IPS DF 4.7 (cell line): ENCODE measurements around the gene SLC35B2.
"Not testable (repeated sequence)": the region's sequence is repeated elsewhere in the genome, so short reads cannot be mapped to it uniquely, and the experiment has no call there.

ENCODE experiments used
- DNase-seq: peaks from one replicate; pipeline ENCODE4 v3.0.0-alpha.2; 2013; ENCODE audit warnings: low spot score; ENCODE audit errors: extremely low read depth

Gene SLC35B2

DNA sequence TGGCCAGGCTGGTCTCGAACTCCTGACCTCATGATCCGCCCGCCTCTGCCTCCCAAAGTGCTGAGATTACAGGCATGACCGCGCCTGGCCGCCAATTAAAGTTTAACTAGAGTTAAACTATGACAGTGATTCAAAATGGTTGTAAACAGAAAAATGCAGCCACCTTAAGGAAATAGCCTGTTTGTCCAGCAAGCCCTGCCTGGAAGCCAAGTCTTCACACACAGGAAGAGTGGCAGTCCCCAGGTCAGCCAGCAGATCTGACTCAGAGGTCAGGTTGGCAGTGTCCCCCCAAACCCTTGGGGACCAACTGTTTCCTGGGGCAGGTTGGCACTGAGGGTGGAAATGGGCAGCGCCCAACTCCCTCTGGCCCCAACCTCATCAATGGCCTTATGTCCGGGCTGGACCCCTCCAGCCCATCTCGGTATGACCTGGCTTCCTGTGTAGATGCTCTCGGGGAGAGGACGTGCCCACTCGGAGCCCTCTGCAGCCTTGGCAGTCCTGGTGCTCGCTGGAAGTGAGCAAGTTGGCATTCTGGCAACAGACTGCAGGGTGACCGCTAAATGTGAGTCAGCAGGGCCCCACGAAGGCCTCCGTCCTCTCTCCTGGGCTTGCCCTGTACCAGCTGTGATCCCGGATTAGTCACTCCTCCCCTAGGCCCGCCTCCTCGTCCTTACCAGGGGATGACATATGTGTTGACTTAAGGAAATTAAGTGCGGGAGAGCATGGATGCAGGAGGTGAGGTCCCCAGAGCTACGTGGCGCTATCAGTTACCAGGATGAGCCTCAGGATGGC, 20.1 kb downstream of the SLC35B2 start:
- no peak for DNase-seq

DNA sequence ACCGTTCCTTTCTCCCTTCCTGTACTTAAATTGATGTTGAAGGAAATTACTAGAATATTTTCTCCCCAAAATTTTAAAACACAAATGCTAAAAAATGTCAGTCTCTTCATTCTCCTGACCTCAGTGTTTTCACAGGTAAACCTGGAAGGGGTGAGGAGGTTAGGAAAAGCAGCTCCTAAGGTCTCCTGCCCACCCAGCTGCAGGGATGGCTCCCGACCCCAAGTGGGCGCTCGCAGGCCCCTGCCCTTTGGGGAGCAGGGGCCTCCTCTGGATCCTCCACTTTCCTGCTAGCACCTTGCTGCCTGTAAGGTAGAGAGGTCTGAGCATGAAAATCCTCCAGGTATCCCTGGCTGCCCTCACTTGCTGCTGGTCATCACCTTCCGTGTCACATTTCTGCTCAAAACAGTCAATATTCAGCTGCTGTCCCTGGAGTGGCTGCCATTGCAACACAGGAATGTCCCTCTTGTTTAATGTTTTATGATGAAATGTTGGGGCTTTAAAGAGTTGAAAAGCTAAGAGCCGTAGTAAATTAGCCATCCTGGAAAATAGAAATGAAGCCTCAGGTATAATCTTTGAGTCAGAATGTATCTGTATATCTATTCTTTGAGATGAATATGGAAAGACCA, 21.3 kb downstream of the SLC35B2 start:
- no peak for DNase-seq

DNA sequence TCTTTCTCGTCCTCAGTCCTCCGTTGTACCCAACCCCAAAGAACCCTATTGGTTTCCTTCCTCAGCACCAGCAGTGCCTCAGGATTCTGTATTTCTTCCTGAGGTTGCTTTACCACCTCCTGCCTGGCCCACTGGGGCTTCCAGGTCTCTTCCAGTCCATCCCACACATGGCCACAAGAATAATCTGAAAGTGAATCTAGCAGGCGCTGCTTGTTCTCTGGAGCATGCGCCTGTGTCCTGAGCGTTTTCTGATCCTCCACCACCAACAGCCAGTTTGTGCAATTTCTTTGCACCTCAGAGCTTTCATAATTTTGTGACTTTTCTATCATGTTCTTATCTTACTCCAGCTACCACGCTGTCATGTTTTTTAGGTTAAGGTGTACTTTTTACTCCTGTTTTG, 22.1 kb downstream of the SLC35B2 start:
- DNase-seq, result no peak

DNA sequence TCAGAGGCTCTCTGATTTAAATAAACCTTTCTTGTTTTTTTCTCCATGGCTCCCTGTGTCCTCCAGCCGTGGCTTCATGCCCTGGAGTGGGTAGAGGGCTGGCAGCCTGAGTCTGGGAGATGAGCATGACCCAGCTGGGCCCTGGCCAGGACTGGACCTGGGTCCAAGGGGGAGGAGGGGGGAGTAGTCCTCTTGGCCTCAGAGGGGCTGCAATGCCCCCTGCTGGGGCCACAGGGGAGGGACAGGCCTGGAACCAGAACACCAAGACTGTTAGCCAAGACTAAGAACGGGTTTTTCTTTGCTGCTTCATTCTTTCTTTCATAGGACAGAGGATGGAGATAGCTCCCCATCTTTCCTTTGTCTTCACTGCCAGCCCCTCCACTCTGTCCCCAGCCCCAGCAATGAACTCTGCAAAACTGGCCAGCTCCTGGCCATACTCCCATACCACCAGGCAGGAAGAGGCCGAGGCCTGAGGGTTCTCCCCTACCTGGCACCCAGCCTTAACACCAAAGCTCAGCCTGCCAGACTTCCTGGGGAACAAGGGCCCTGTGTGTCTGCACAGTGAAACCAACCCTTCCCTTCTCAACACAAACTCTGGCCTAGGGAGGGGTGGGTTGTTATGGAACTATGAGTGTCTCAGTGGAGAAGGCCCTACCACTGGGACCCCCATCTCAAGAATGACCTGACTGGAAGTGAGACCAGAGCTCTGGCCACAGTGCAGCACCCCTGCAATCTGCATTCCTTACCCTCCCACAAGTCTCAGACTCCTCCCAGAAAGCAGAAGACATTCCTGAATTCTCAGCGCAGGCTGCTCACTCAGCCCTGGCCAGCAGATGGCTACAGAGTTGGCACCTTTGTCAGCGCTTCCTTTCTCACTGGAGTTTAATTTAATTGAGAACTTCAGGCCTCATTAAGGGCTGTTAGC, 23.0 kb downstream of the SLC35B2 start:
- no peak for DNase-seq

DNA sequence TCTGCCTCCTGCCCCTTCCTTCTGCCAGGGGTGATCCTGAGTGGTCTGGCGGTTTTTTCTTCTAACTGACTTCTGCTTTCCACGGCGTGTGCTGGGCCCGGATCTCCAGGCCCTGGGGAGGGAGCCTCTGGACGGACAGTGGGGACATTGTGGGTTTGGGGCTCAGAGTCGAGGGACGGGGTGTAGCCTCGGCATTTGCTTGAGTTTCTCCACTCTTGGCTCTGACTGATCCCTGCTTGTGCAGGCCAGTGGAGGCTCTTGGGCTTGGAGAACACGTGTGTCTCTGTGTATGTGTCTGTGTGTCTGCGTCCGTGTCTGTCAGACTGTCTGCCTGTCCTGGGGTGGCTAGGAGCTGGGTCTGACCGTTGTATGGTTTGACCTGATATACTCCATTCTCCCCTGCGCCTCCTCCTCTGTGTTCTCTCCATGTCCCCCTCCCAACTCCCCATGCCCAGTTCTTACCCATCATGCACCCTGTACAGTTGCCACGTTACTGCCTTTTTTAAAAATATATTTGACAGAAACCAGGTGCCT, 23.7 kb downstream of the SLC35B2 start:
- DNase-seq, result no peak

DNA sequence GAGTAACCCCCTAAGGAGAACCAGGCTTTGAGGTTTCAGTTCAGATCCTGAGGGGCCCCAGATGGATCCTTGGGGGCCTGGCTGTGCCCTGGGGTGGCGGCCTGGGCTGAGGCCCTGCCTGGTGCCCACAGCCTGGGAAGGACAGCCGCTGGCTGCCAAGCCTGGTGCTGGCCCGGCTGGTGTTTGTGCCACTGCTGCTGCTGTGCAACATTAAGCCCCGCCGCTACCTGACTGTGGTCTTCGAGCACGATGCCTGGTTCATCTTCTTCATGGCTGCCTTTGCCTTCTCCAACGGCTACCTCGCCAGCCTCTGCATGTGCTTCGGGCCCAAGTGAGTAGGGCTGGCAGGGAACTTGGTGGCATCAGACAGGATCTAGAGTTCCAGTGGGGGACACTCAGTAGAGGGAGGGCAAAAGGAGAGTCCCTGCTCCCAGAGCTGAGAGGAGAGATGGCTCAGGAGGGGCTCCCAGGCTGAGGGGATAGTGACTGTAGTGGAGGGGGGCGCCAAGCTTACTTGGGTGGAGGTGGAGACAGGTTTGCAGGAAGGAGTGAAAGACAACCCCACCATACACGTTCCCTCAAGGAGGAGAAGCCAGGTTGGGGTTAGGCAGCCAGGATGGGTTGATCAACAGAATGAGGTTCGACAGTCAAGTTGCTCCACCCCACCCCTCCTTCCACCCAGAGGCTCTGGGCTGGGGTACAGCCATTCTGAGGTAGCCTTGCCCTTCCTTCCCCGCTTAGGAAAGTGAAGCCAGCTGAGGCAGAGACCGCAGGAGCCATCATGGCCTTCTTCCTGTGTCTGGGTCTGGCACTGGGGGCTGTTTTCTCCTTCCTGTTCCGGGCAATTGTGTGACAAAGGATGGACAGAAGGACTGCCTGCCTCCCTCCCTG, 24.4 kb downstream of the SLC35B2 start:
- DNase-seq, result no peak

DNA sequence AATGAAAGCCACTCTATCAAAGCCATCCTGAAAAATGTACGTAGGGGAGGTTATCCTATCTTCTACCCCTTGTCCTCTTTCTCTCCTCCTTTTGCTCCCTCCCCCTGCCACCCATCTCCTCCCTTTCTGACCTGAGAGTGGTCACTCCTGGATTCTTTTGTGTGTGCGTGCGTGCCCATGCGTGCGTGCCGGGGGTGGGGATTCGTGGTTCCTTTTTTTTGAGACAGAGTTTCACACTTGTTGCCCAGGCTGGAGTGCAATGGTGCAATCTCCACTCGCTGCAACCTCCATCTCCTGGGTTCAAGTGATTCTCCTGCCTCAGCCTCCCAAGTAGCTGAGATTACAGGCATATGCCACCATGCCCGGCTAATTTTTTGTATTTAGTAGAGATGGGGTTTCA, 25.9 kb downstream of the SLC35B2 start:
- DNase-seq, result not testable (repeated sequence)

DNA sequence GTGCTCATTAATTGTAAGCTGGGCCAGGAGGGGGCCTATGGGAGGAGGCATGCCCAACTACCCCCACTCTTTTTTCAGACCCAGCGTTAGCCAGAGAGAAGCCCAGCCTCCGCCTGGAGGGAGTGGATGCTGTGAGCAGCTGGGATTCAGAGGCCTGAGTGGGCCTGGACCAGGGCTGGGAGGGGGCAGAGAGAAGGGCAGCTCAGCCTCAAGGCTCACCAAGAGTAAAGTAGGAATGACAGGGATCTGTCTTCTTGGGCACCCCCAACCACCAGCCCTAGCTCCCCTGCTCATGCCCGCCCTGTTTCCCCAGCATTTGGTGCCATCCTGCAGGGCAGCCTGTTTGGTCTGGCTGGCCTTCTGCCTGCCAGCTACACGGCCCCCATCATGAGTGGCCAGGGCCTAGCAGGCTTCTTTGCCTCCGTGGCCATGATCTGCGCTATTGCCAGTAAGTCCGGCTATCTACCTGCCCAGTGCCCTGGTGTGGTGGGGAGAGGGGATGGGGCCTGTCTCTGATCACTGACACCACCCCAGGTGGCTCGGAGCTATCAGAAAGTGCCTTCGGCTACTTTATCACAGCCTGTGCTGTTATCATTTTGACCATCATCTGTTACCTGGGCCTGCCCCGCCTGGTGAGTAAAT, 27.2 kb downstream of the SLC35B2 start:
- DNase-seq, result no peak

DNA sequence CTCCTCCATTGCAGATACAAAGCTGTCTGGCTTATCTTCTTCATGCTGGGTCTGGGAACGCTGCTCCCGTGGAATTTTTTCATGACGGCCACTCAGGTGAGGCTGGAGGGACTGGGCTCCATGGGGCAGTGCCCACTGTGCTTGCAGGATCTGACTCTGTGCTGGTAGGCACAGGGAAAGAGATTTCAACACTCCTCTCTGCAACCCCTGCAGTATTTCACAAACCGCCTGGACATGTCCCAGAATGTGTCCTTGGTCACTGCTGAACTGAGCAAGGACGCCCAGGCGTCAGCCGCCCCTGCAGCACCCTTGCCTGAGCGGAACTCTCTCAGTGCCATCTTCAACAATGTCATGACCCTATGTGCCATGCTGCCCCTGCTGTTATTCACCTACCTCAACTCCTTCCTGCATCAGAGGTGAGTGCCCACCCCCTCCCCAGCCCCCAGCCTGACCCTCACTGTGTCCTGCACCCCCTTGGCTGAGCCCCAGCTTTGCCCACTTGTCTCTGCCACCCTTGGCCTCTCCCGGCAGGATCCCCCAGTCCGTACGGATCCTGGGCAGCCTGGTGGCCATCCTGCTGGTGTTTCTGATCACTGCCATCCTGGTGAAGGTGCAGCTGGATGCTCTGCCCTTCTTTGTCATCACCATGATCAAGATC, 27.8 kb downstream of the SLC35B2 start:
- no peak for DNase-seq

DNA sequence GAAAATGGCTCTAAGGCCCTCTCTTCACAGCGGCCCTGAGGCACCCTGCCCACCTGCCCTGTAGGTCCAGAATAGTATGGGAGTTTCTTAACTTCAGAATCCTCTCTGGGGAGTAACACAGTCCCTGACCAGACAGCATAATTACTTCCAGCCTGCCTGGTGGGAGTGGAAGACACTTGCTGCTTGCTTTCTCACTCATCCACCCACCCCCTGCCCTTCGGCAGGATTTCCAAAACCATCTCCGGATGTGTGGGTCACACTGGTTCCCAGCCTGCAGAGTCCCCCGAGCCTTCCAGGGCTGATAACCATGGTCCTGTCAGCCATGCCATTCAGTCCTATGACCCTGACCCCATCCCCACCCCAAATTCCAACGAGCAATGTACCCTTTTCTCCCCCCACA, 28.5 kb downstream of the SLC35B2 start:
- DNase-seq, result no peak

DNA sequence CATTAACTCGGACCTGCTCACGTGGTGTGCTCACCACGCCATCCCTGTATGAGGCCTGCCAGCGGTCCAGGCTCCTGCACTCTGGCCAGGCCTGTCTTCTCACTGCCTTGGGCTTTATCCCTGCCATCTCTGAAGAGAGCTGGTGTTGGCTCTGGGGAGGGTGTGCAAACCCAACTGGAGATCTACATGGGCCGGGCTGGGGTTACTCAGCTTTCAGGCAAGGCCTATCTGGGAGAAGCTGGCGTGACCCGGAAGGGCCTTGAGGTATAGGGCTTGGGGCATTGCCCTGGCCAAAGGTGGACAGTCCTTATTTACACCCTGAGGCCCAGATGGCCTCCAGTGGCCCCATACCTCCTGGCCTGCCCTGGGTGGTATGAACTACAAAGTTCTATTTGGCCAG, 28.9 kb downstream of the SLC35B2 start:
- DNase-seq, result no peak

DNA sequence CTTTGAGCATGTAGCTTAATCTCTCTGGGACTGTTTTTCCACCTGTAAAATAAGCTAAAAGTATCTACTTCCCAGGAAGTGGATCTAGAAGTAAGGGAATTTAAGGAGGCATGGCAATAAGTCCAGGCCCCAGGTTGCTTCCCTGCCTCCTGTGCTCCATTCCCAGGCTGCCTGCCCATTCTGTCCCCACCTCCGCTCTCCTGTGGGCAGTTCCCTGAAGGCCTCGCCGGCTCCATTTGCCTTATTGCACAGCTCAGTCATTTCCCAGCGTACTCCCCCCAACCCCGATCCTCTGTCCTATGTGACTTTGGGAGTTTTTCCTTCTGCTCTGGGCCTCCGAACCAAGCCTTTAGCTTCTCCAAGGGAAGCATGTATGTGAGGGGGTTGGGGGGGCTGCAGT, 29.3 kb downstream of the SLC35B2 start:
- no peak for DNase-seq

DNA sequence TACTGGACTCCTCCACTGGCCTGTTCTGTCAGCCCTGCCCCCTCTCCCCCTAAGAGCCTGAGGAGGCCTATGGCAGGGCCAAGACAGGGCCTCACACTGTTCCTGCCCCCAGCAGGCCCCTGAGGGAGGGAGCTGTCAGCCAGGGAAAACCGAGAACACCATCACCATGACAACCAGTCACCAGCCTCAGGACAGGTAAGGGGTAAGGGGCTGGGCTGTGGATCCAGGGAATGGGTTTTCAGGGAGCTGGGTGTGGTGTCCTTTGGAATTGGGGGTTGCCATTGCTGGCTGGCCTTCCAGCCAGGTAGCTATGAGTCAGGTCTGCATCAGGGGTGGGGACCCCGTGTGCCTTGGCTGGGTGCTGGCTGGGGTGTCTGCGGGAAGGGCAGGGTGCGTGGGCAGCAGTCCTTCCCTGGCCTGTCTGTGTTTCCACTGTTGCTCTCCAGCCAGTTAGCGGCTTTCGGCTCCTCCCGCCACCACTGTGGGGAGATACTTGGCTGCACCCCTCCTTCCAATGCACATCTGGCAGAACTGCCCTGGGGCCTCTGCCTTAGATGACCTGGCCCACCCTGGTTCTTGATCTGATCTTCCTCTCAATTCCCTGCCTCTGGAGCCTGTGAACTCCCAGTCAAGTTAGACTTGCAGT, 30.1 kb downstream of the SLC35B2 start:
- DNase-seq, result no peak

DNA sequence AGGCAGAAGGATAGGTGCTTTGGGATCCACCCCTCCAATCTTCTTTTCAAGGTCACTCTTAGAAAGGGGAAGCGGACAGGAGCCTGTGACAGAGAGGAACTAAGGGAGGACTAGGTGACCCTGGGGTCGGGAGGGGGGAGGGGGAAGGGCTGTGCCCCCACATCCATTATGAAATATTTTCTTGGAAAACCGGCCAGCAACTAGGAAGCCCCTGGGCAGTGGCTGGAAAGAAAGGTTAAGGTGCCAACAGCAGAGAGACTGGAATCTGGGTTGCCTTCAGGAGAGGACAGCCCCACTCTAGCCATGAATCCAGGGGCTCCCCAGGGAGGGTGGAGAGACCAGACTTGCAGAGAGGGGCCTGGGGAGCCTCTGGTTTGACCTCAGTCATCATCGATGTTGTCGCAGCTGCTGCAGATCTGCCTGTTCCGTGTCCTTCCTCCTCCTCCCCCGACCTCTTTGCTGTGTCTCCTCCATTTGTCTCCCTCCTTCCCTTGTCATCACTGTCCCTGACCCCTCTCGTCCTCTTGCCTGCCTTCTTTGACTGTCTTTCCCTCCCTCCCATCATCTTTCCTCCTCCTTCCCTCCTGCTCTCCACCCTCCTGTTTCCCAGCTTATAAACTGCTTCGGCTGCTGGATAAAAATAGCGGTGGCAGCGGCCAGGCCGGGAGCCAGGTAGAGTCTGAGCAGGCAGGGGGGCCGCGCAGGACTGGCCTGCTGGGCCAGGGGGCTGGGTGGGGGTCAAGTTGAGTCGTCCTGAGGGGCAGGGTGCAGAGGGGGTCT, 30.8 kb downstream of the SLC35B2 start:
- no peak for DNase-seq

DNA sequence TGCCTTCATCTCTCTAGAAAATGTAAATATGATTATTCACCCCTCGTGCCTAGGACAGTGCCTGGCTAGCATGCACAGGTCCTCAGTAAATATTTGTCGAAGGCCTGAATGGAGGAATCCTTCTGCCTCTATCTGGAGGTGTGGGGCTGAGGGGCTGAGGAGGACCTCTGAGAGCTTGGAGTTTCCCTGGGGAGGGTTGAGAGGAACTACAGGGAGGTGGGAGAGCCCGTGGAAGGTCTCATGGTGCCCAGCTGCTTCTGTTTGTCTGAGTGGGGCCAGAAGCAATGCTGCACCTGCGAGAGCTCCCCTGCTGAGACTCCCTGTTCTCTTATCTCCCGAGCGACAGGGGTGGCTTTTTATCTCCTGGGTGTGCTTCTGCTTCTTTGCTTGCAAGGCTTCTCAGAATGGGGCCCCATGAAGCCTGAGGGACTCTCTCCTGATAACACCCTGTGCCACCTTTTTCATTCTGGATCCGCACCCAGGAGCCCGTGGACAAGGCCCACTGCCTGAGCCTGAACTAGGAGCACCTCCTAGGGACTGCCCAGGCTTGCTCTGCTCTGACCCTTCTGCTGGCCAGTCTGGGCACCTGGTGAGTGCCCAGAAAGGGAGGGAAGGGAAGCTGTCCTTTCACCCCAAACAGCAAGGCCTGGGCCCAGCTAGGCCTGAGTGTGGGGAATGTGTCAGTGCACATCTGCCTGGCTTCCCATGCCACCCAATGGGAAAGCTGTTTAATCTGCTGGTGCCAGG, 31.6 kb downstream of the SLC35B2 start:
- no peak for DNase-seq

DNA sequence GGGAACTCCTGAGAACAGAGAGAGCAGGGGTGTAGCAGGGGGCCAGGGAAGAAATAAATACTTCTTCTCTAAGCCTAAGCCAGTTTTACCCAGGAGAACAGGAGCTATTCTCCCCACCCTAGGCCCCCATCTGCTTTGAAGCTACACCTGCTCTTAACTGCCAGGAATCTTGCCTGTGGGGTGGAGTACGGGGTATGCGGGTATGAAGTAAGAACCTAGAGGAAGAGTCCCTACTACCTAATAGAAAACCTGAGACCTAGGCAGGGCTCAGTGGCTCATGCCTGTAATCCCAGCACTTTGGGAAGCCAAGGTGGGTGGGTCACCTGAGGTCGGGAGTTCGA, 32.4 kb downstream of the SLC35B2 start:
- DNase-seq, result no peak

DNA sequence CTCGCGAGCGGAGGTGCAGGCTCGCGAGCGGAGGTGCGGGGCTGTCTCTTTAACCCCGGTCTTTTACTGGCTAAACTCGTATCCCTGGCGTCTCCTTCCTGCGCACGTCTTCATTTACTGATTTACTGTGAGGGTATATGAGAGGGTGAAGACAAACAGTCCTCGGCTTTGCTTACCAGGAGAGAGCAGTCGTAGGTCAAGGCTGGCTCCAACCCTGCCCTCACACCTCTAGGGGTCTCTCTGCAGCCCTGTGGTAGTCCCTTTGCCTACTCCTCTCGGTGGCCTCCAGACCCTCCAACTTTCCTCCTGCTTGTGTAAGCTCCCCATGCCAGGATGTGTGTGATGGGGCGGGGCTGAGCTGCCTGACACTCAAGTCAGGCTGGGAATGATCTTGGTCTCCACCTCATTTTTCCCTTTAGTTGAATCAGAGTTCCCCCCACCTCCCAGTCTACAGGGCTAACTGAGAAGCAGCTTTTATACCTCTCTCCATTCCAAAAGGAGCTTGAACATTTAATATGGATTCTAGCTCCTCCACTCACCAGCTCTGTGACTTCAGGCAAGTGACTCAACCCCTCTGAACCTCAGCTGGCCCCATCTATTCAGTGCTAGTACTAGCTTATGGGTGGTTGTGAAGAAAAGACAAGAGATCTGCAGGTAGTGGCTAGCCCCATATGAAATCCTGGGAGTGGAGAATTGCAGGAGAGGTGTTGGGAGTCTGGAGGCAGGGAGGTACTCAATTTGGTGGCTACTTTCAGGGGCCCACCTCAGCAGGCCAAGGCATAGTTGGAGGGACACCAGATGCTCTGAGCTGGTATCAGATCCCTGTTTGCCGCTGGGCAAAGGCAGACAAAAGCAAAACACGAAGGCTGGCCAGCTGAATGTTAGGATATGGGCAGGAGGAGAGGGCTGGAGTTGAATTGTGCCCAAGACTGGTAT, 33.0 kb downstream of the SLC35B2 start:
- no peak for DNase-seq
